PC-3 (cell line): ENCODE data around the gene SRSF5.

Experiments
- EZH2 ChIP-seq: fragments of 300-600 bp; sonication (generic); IDR thresholded peaks from one replicate; pipeline ENCODE4 v1.6.1; 2017; ENCODE audit warnings: antibody characterized with exemption, mild to moderate bottlenecking, low read length; ENCODE audit not compliant: unreplicated experiment
- EZH2phosphoT487 ChIP-seq: fragments of 300-600 bp; sonication (generic); IDR thresholded peaks from 2 replicates; pipeline ENCODE4 v1.6.1; 2018; ENCODE audit warnings: mild to moderate bottlenecking, antibody characterized with exemption, low read length, borderline replicate concordance
- TF ChIP-seq, protein P1 (sequence below): fragments of 300-600 bp; sonication (generic); conservative IDR thresholded peaks from 2 replicates; pipeline ENCODE4 v1.5.1; 2017; ENCODE audit warnings: antibody characterized with exemption, low read depth, mild to moderate bottlenecking, low read length

DNA sequence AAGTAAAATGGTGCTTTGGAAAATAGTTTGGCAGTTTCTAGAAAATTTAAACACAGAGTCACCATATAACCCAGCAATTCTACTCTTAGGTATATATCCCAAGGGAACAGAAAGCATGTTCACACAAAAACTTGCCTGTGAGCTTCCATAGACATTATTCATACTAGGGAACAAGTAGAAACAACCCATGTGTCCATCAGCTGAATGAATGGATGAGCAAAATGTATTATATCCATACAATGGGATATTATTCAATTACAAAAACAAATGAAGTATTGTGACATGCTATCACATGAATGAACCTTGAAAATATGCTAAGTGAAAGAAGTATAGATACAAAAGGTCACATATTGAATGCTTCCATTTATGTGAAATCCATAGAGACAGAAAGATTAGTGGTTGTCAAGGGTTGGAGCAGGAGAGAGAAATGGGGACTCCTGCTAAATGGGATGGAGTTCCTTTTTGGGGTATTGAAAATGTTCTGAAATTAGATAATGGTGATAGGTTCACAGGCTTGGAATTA lies 22.2 kb downstream of the SRSF5 start:
- TF ChIP-seq, protein P1, sequence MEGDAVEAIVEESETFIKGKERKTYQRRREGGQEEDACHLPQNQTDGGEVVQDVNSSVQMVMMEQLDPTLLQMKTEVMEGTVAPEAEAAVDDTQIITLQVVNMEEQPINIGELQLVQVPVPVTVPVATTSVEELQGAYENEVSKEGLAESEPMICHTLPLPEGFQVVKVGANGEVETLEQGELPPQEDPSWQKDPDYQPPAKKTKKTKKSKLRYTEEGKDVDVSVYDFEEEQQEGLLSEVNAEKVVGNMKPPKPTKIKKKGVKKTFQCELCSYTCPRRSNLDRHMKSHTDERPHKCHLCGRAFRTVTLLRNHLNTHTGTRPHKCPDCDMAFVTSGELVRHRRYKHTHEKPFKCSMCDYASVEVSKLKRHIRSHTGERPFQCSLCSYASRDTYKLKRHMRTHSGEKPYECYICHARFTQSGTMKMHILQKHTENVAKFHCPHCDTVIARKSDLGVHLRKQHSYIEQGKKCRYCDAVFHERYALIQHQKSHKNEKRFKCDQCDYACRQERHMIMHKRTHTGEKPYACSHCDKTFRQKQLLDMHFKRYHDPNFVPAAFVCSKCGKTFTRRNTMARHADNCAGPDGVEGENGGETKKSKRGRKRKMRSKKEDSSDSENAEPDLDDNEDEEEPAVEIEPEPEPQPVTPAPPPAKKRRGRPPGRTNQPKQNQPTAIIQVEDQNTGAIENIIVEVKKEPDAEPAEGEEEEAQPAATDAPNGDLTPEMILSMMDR, result no peak
- TF ChIP-seq EZH2phosphoT487 (no peak), EZH2 (no peak)
